ENCODE results near the gene NFKBIE. TPM values are rescaled to one million over a fixed set of nuclear protein-coding genes. Genes with fewer than 3 reads are reported as not detected.

The NFKBIE gene
- polyA plus RNA-seq, 4 donors = 7.6 to 13.5 (median 9.7) TPM

DNA sequence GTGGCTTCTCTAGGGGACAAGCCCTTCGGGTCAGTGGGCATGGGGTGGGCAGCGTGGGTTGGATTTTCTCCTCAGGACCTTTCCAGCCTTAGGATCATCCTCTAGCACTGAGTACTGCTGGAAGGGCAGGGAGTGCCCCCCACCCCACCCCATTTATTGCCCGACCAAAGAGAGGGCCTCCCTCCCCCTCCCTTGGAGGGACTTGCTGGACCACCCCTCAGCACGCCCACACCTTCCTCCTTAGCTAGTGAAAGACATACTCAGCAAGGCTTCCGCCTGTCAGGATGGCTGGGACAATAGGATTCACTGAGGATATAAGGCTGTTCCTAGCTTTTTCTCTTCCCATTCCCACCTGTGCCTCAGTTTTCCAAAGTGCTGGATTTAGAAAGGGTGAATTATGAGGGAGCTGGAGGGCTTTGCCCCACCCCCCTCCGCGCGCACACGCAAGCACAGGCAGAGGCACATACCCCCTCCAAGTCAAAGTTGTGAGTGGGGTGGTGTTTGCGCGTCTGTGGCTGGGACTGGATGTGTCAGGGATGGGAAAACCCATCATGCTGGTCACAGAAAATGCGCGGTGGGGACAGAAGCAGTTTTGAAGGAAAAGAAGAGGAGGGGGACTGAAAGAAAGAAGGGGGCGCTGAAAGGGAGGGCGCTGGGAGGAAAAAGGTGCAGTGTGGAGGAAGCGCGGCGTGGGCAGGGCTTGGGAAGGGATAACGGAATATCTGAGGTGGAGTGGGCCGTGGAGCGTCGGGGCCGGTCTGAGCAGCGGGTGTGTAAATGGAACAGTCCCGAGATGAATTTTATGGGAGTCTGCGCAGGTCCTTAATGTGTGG lies 42.6 kb downstream of the NFKBIE start:
- H3K27ac ChIP-seq (ENCODE audit: low read depth in 1 of 3, low read length in 2 of 3) = peak overlapping the region in 2 of 3 donors; percentile 32 to 55
- peaks cover 0 to 9% (median 0%) of the 10 kb centered on the region in 3 donors for H3K36me3 ChIP-seq (ENCODE audit: control insufficient read depth in 3 of 3, insufficient read depth in 2 of 3, low read depth in 1 of 3, low read length in 3 of 3)
- DNase-seq = no peak
- no peaks in the 10 kb centered on the region for H3K9me3 ChIP-seq (ENCODE audit: control insufficient read depth in 2 of 2, insufficient read depth in 1 of 2, low read depth in 1 of 2, low read length in 1 of 2)
- H3K27me3 ChIP-seq (ENCODE audit: control insufficient read depth in 3 of 3, insufficient read depth in 3 of 3, low read length in 3 of 3) = peaks cover 0 to 2% (median 0%) of the 10 kb centered on the region in 3 donors
- 25 to 32% (median 32%) methylated on average over 26 of the region's 26 CpGs for WGBS, 3 donors
- peaks cover 0 to 74% (median 5%) of the 10 kb centered on the region in 3 donors for H3K4me1 ChIP-seq (ENCODE audit: control insufficient read depth in 3 of 3, insufficient read depth in 2 of 3, low read depth in 1 of 3, low read length in 2 of 3)
- peak overlapping the region; percentile 30 to 56 (median 33) for H3K4me3 ChIP-seq (ENCODE audit: low read depth in 1 of 3, low read length in 3 of 3)
- no peak for FAIRE-seq

DNA sequence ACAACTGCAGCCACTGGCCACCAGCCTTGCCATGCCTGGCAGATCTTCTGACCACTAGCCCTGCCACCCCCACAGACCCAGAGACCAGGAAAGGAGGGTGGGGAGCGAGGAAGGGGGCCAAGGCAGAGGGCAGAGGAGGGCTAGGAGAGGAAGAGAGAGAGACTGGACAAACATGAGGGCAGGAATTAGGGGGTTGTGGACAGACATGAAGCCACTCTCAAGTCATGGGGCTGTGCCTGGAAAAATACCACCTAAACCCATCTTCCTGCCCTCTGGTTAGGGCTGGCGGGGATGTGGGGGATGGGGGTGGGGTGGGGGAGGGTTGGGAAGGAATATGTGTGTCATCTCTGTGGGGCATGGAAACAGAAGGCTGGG lies 43.4 kb downstream of the NFKBIE start:
- WGBS, 3 donors = 29 to 61% (median 52%) methylated on average over 2 of the region's 2 CpGs
- FAIRE-seq (no peak), DNase-seq (no peak)
- H3K27me3 ChIP-seq (ENCODE audit: control insufficient read depth in 3 of 3, insufficient read depth in 3 of 3, low read length in 3 of 3) = peaks cover 0 to 2% (median 0%) of the 10 kb centered on the region in 3 donors
- H3K27ac ChIP-seq (ENCODE audit: low read depth in 1 of 3, low read length in 2 of 3) = peak overlapping the region in 2 of 3 donors; percentile 6 to 58
- no peaks in the 10 kb centered on the region for H3K9me3 ChIP-seq (ENCODE audit: control insufficient read depth in 2 of 2, insufficient read depth in 1 of 2, low read depth in 1 of 2, low read length in 1 of 2)
- H3K4me1 ChIP-seq (ENCODE audit: control insufficient read depth in 3 of 3, insufficient read depth in 2 of 3, low read depth in 1 of 3, low read length in 2 of 3) = peaks cover 0 to 70% (median 5%) of the 10 kb centered on the region in 3 donors
- H3K36me3 ChIP-seq (ENCODE audit: control insufficient read depth in 3 of 3, insufficient read depth in 2 of 3, low read depth in 1 of 3, low read length in 3 of 3) = peaks cover 0 to 4% (median 0%) of the 10 kb centered on the region in 3 donors
- no peak overlapping the region for H3K4me3 ChIP-seq (ENCODE audit: low read depth in 1 of 3, low read length in 3 of 3)

- Histone ChIP-seq H3K4me1 (ENCODE audit: control insufficient read depth in 3 of 3, insufficient read depth in 2 of 3, low read depth in 1 of 3, low read length in 2 of 3) (peaks cover 0 to 70% (median 5%) of the 10 kb centered on the region in 3 donors), H3K36me3 (ENCODE audit: control insufficient read depth in 3 of 3, insufficient read depth in 2 of 3, low read depth in 1 of 3, low read length in 3 of 3) (peaks cover 0 to 3% (median 0%) of the 10 kb centered on the region in 3 donors), H3K27ac (ENCODE audit: low read depth in 1 of 3, low read length in 2 of 3) (peak overlapping the region in 2 of 3 donors; percentile 6 to 58), H3K27me3 (ENCODE audit: control insufficient read depth in 3 of 3, insufficient read depth in 3 of 3, low read length in 3 of 3) (peaks cover 0 to 2% (median 0%) of the 10 kb centered on the region in 3 donors), H3K9me3 (ENCODE audit: control insufficient read depth in 2 of 2, insufficient read depth in 1 of 2, low read depth in 1 of 2, low read length in 1 of 2) (no peaks in the 10 kb centered on the region), H3K4me3 (ENCODE audit: low read depth in 1 of 3, low read length in 3 of 3) (no peak overlapping the region)
- FAIRE-seq (no peak), DNase-seq (peak; percentile 87 to 90)
- WGBS, 3 donors = 3 to 10% (median 6%) methylated on average over 4 of the region's 4 CpGs
These were observed 43.9 kb downstream of the NFKBIE start for GRCh38 chr6:44221291-44221960.

GRCh38 chr6:44220913-44221290 lies 44.4 kb downstream of the NFKBIE start:
- Histone ChIP-seq H3K27me3 (ENCODE audit: control insufficient read depth in 3 of 3, insufficient read depth in 3 of 3, low read length in 3 of 3) (peaks cover 0 to 2% (median 0%) of the 10 kb centered on the region in 3 donors), H3K27ac (ENCODE audit: low read depth in 1 of 3, low read length in 2 of 3) (peak overlapping the region in 2 of 3 donors; percentile 6 to 58), H3K4me1 (ENCODE audit: control insufficient read depth in 3 of 3, insufficient read depth in 2 of 3, low read depth in 1 of 3, low read length in 2 of 3) (peaks cover 0 to 64% (median 5%) of the 10 kb centered on the region in 3 donors), H3K4me3 (ENCODE audit: low read depth in 1 of 3, low read length in 3 of 3) (no peak overlapping the region), H3K36me3 (ENCODE audit: control insufficient read depth in 3 of 3, insufficient read depth in 2 of 3, low read depth in 1 of 3, low read length in 3 of 3) (no peaks in the 10 kb centered on the region), H3K9me3 (ENCODE audit: control insufficient read depth in 2 of 2, insufficient read depth in 1 of 2, low read depth in 1 of 2, low read length in 1 of 2) (no peaks in the 10 kb centered on the region)
- FAIRE-seq (no peak), DNase-seq (no peak)
- 89 to 93% (median 91%) methylated on average over 4 of the region's 4 CpGs for WGBS, 3 donors

DNA sequence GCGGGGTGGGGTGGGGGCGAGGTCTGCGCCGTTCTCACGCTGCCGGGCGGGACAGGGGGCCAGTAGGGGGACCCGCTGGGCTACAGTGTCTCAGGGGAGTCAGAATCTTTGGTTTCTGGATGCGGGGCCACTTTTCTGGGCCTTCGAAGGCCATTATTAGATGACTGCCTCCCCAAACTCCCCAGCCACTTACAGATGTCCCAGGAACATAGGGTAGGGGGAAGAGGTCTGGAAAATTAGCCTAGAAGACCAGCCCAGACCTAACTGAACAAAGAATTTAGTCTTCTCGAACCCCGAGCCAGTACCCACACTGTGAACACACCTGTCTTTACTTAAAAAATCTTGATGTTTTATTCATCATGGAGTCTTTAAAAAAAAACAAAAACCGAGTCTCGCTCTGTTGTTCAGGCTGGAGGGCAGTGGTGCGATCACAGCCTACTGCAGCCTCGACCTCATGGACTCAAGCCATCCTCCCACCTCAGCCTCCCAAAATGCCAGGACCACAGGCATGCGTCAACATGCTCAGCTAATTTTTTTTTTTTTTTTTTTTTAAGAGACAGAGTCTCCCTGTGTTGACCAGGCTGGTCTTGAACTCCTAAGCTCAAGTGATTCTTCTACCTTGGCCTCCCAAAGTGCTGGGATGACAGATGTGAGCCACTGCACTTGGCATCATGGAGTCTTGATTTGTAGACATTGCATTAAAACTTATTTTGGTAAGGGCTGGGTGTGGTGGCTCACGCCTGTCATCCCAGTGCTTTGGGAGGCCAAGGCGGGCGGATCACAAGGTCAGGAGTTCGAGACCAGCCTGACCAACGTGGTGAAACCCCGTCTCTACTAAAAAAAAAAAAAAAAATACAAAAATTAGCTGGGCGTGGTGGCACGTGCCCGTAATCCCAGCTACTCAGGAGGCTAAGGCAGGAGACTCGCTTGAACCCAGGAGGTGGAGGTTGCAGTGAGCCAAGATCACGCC lies 45.3 kb downstream of the NFKBIE start:
- no peak for FAIRE-seq
- Histone ChIP-seq H3K27me3 (ENCODE audit: control insufficient read depth in 3 of 3, insufficient read depth in 3 of 3, low read length in 3 of 3) (peaks cover 0 to 2% (median 0%) of the 10 kb centered on the region in 3 donors), H3K9me3 (ENCODE audit: control insufficient read depth in 2 of 2, insufficient read depth in 1 of 2, low read depth in 1 of 2, low read length in 1 of 2) (no peaks in the 10 kb centered on the region), H3K4me1 (ENCODE audit: control insufficient read depth in 3 of 3, insufficient read depth in 2 of 3, low read depth in 1 of 3, low read length in 2 of 3) (peaks cover 0 to 58% (median 5%) of the 10 kb centered on the region in 3 donors), H3K4me3 (ENCODE audit: low read depth in 1 of 3, low read length in 3 of 3) (peak overlapping the region; percentile 16 to 38 (median 28)), H3K27ac (ENCODE audit: low read depth in 1 of 3, low read length in 2 of 3) (peak overlapping the region in 2 of 3 donors; percentile 47 to 58), H3K36me3 (ENCODE audit: control insufficient read depth in 3 of 3, insufficient read depth in 2 of 3, low read depth in 1 of 3, low read length in 3 of 3) (no peaks in the 10 kb centered on the region)
- DNase-seq = no peak
- WGBS, 3 donors = 55 to 60% (median 57%) methylated on average over 25 to 28 of the region's 28 CpGs

DNA sequence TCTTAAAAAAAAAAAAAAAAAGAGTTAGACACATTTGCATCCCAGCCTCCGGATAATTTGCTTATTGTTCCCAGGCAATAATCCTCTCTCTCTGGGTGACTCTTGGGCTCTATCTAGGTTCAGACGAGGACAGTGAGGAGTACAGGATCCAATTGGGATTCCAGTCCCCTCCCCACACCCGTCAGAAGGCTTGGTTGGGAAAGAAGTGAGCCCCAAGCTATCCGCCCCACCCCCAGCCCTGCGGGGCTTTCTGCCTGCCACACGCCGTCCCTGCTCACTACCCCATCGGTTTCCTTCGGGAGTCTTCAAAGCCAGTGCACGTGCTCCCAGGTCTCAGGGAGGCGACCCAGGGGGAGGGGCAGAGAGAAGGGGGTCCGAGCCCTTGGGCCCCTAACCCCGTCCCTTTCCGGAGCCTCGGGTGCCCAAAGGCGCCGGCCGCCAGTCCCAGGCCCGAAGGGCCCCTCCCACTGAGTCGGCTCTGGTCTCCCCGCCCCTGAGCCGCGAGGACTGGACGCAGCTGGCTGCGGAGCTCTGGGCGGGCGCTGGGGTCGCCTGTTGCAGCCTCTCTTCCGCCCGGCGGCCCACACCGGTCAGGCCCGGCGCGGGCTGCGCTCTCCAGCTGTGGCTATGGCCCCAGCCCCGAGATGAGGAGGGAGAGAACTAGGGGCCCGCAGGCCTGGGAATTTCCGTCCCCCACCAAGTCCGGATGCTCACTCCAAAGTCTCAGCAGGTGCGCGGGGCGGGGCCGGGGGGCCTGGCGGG lies 46.1 kb downstream of the NFKBIE start:
- Histone ChIP-seq H3K27me3 (ENCODE audit: control insufficient read depth in 3 of 3, insufficient read depth in 3 of 3, low read length in 3 of 3) (peaks cover 0 to 2% (median 0%) of the 10 kb centered on the region in 3 donors), H3K9me3 (ENCODE audit: control insufficient read depth in 2 of 2, insufficient read depth in 1 of 2, low read depth in 1 of 2, low read length in 1 of 2) (no peaks in the 10 kb centered on the region), H3K36me3 (ENCODE audit: control insufficient read depth in 3 of 3, insufficient read depth in 2 of 3, low read depth in 1 of 3, low read length in 3 of 3) (no peaks in the 10 kb centered on the region), H3K4me1 (ENCODE audit: control insufficient read depth in 3 of 3, insufficient read depth in 2 of 3, low read depth in 1 of 3, low read length in 2 of 3) (peaks cover 0 to 50% (median 5%) of the 10 kb centered on the region in 3 donors), H3K4me3 (ENCODE audit: low read depth in 1 of 3, low read length in 3 of 3) (peak overlapping the region; percentile 16 to 57 (median 38)), H3K27ac (ENCODE audit: low read depth in 1 of 3, low read length in 2 of 3) (peak overlapping the region in 2 of 3 donors; percentile 72 to 73)
- no peak for FAIRE-seq
- DNase-seq = peak; percentile 50 to 90
- 1% methylated on average over 32 to 45 of the region's 45 CpGs for WGBS, 3 donors

- Histone ChIP-seq H3K4me1 (ENCODE audit: control insufficient read depth in 3 of 3, insufficient read depth in 2 of 3, low read depth in 1 of 3, low read length in 2 of 3) (peaks cover 0 to 41% (median 5%) of the 10 kb centered on the region in 3 donors), H3K36me3 (ENCODE audit: control insufficient read depth in 3 of 3, insufficient read depth in 2 of 3, low read depth in 1 of 3, low read length in 3 of 3) (no peaks in the 10 kb centered on the region), H3K9me3 (ENCODE audit: control insufficient read depth in 2 of 2, insufficient read depth in 1 of 2, low read depth in 1 of 2, low read length in 1 of 2) (no peaks in the 10 kb centered on the region), H3K4me3 (ENCODE audit: low read depth in 1 of 3, low read length in 3 of 3) (no peak overlapping the region), H3K27ac (ENCODE audit: low read depth in 1 of 3, low read length in 2 of 3) (peak overlapping the region in 1 of 3 donors; percentile 73), H3K27me3 (ENCODE audit: control insufficient read depth in 3 of 3, insufficient read depth in 3 of 3, low read length in 3 of 3) (no peaks in the 10 kb centered on the region)
- WGBS, 3 donors = 71 to 92% (median 83%) methylated on average over 15 to 16 of the region's 16 CpGs
- no peak for DNase-seq
- no peak for FAIRE-seq
These were observed 47.8 kb downstream of the NFKBIE start for GRCh38 chr6:44217332-44218143.
